Colonic mucosa (tissue), 4 donors: ENCODE measurements around the gene APCDD1L. TPM values are rescaled to one million over a fixed set of nuclear protein-coding genes. Genes with fewer than 3 reads are reported as not detected.
"Not testable (repeated sequence)": the region's sequence is repeated elsewhere in the genome, so short reads cannot be mapped to it uniquely, and the experiment has no call there.

Experiments used
- DNase-seq: peaks from one replicate; pipeline ENCODE4 v3.0.0-alpha.2; 2020
- H3K27ac ChIP-seq: fragments of 200-600 bp; one replicate; pipeline ENCODE4 v1.8.0; 2021
- H3K27me3 ChIP-seq: fragments of 200-600 bp; one replicate; pipeline ENCODE4 v1.8.0; 2021
- H3K36me3 ChIP-seq: fragments of 200-600 bp; one replicate; pipeline ENCODE4 v1.8.0; 2021
- H3K4me1 ChIP-seq: fragments of 200-600 bp; one replicate; pipeline ENCODE4 v1.8.0; 2021; ENCODE audit warnings: mild to moderate bottlenecking
- H3K4me3 ChIP-seq: fragments of 200-600 bp; one replicate; pipeline ENCODE4 v1.8.0; 2021
- H3K9ac ChIP-seq, 2 donors: one replicate each; pipeline ENCODE4 v1.7.0; 2013; ENCODE audit warnings: control low read depth in 2 of 2, low read depth in 2 of 2, low read length in 2 of 2
- H3K9me3 ChIP-seq: fragments of 200-600 bp; one replicate; pipeline ENCODE4 v1.8.0; 2021
- intact Hi-C: fragments of 100-400 bp; cut with DNase I; formaldehyde crosslinking; loops from one replicate; pipeline ENCODE4 v1.14.1; 2022
- total RNA-seq, 2 donors: library from RNA; stranded (reverse); fragmentation: NEBNext Ultra II Directional in 1 of 2; extraction: Animal tissue kit (Norgen Biotek cat#: 25700) in 1 of 2; gene quantifications; one replicate each; pipeline ENCODE4 v1.2.1, GENCODE V29; 2021
- TF ChIP-seq, protein P1 (sequence below): fragments of 200-600 bp; IDR thresholded peaks from one replicate; pipeline ENCODE4 v1.8.0; 2022; ENCODE audit warnings: antibody characterized with exemption, mild to moderate bottlenecking
- donor health status: healthy.
- donor health status: DM: no; HTN: no; CAD: no.
- donor health status: DM: no; HTN: no; CAD: no.

Gene APCDD1L
- total RNA-seq, 2 donors from 2014 or later = 0.32 to 1.0 TPM

DNA sequence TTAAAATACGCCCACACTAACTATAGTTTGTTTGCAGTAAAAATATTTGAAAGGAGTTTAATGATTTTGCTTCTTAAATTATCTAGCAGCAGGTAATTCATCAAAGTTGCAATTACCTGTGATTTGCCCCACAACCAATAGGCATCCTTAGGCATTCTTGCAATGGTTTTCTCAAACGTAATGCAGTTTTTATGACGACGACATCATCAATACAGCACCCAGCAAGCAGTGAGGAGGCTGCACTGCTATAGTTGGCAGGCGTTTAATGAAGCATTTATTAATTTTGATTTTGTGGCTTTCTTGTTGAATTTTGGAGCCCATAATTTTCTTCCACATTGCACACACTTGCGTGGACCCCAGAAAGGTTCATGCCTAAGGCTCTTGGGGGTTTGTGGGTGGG is 28.1 kb upstream of the APCDD1L start:
- Histone ChIP-seq H3K4me3 (no peak overlapping the region), H3K4me1 (no peaks in the 10 kb centered on the region), H3K9ac (no peak overlapping the region), H3K27ac (no peak overlapping the region), H3K27me3 (no peaks in the 10 kb centered on the region), H3K36me3 (no peaks in the 10 kb centered on the region), H3K9me3 (no peaks in the 10 kb centered on the region)
- intact Hi-C loops = no loop called here
- TF ChIP-seq, protein P1, sequence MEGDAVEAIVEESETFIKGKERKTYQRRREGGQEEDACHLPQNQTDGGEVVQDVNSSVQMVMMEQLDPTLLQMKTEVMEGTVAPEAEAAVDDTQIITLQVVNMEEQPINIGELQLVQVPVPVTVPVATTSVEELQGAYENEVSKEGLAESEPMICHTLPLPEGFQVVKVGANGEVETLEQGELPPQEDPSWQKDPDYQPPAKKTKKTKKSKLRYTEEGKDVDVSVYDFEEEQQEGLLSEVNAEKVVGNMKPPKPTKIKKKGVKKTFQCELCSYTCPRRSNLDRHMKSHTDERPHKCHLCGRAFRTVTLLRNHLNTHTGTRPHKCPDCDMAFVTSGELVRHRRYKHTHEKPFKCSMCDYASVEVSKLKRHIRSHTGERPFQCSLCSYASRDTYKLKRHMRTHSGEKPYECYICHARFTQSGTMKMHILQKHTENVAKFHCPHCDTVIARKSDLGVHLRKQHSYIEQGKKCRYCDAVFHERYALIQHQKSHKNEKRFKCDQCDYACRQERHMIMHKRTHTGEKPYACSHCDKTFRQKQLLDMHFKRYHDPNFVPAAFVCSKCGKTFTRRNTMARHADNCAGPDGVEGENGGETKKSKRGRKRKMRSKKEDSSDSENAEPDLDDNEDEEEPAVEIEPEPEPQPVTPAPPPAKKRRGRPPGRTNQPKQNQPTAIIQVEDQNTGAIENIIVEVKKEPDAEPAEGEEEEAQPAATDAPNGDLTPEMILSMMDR = no peak
- no peak for DNase-seq

DNA sequence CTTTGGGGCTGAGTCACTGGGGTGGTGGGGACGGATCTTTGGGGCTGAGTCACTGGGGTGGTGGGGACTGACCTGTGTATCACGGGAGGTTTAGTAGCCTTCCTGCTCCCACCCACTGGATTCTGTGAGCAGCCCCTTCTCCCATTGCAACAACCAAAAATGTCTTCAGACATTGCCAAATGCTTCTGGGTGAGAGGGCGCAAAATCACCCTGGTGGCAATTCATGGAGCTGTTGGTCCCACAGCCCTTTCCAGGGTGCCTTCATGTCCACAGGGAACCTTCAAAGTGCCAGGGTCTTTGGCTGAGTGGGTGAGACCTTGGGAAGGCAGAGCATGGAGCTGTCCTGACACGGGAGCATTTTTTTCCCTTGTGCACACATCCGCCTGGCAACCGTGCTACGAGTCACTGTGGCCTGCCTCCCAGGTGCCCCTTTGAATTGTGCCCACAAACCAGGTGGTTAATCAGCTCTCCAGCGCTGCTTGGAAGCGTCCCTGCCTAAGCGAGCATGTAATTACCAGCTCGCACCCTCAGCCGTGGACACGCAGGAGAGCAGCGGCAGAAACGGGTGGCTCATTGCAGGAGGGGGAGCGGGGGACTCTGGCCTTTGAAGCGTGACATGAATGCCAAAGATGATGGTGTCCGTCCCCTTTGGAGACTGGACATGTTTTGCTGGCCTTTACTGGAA is 27.4 kb upstream of the APCDD1L start:
- Histone ChIP-seq H3K4me3 (no peak overlapping the region), H3K27ac (no peak overlapping the region), H3K36me3 (no peaks in the 10 kb centered on the region), H3K27me3 (no peaks in the 10 kb centered on the region), H3K9ac (no peak overlapping the region), H3K9me3 (no peaks in the 10 kb centered on the region), H3K4me1 (no peaks in the 10 kb centered on the region)
- intact Hi-C loops = no loop called here
- TF ChIP-seq, protein P1 = no peak
- DNase-seq = no peak

DNA sequence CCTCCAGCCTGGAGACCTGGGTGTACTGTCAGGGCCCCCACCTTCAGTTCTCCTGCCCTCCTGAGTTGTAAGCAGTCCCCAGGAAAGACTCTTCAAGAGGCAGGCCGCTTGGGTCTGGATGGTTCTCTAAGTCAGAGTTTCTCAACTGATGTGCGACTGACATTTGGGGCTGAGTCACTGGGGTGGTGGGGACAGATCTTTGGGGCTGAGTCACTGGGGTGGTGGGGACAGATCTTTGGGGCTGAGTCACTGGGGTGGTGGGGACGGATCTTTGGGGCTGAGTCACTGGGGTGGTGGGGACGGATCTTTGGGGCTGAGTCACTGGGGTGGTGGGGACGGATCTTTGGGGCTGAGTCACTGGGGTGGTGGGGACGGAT is 26.8 kb upstream of the APCDD1L start:
- H3K27me3 ChIP-seq, H3K4me3 ChIP-seq, H3K9ac ChIP-seq, H3K4me1 ChIP-seq, H3K36me3 ChIP-seq, H3K27ac ChIP-seq, intact Hi-C loops, H3K9me3 ChIP-seq, DNase-seq: not testable (repeated sequence)

DNA sequence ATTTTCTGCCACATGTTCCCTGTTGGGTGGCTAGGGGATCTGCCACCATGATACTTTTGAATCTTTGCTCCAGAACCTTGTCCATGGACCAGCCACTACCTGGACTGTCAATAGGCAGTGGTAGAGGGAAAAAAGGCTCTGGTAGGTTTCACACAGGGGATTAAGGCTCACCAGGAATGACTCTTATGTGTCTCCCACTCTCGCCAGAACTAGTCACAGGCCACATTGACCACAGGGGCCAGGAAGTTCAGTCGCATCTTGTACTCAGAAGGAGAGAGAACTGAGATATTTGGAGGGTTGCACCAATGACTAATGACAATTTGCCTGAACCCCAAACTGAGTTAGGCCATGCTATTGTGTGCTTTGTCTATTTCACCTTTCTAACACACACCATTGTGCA is 23.6 kb upstream of the APCDD1L start:
- Histone ChIP-seq H3K27me3 (no peaks in the 10 kb centered on the region), H3K9me3 (no peaks in the 10 kb centered on the region), H3K4me1 (no peaks in the 10 kb centered on the region), H3K4me3 (no peak overlapping the region), H3K9ac (no peak overlapping the region), H3K36me3 (no peaks in the 10 kb centered on the region), H3K27ac (no peak overlapping the region)
- intact Hi-C loops = no loop called here
- DNase-seq = no peak
- TF ChIP-seq, protein P1 = no peak

DNA sequence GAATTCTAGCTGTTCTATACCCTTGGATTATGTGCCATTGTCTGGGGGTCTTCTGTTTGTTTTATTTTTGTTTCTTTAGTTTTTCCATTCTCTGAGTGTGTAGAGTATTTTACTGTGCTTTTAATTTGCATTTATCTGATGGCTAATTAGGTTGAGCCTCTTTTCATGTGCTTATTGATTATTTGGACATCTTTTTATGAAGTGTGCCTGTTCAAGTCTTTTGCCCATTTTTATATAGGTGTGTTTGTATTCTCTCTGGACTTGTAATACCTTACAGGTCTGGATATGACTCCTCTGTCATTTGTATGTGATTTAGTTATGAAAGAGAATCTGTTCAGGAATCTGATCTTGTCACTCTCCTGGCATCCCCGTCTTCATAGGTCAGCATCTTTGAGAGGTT is 22.6 kb upstream of the APCDD1L start:
- Histone ChIP-seq H3K36me3 (no peaks in the 10 kb centered on the region), H3K9me3 (no peaks in the 10 kb centered on the region), H3K4me3 (no peak overlapping the region), H3K27me3 (no peaks in the 10 kb centered on the region), H3K9ac (no peak overlapping the region), H3K4me1 (no peaks in the 10 kb centered on the region), H3K27ac (no peak overlapping the region)
- DNase-seq = no peak
- intact Hi-C loops = no loop called here
- TF ChIP-seq, protein P1 = no peak

DNA sequence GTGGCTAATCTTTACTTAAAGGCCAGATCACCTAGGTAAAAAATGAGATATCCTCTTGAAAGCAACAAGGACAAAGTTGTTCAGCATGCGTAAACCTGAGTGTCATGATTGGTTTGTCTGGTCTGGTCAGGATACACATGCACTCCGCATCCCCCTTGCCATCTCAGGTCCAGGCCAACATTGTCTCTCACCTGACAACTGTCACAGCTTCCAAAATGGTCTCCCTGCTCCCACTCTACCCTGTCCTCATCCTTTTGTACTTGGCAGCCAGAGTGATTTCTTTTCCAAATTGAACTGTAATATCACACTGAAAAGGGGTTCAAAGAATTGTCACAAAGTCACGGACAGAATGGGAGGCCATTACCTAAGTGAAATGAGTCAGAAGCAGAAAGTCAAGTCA is 21.1 kb upstream of the APCDD1L start:
- no peaks in the 10 kb centered on the region for H3K27me3 ChIP-seq
- no peaks in the 10 kb centered on the region for H3K4me1 ChIP-seq
- intact Hi-C loops = no loop called here
- H3K9me3 ChIP-seq = no peaks in the 10 kb centered on the region
- H3K9ac ChIP-seq = no peak overlapping the region
- H3K4me3 ChIP-seq = no peak overlapping the region
- TF ChIP-seq, protein P1 = no peak
- no peak overlapping the region for H3K27ac ChIP-seq
- H3K36me3 ChIP-seq = no peaks in the 10 kb centered on the region
- no peak for DNase-seq
